Liver (tissue), 9 donors: ENCODE data around the gene XRCC1. TPM values are rescaled to one million over a fixed set of nuclear protein-coding genes. Genes with fewer than 3 reads are reported as not detected.

Experiments
- DNase-seq: peaks from one replicate; pipeline ENCODE4 v3.0.0-alpha.2; 2017; ENCODE audit warnings: low spot score
- H3K27ac ChIP-seq, 2 donors: one replicate each; pipeline ENCODE4 v1.7.0; 2013; ENCODE audit warnings: inconsistent platforms in 2 of 2, low read length in 2 of 2, control low read depth in 1 of 2, low read depth in 1 of 2, mild to moderate bottlenecking in 1 of 2
- H3K27me3 ChIP-seq, 4 donors: one replicate each; pipeline versions ENCODE4 v1.6.1 to v1.7.0; 2013; ENCODE audit warnings: low read length in 3 of 4, inconsistent platforms in 1 of 4, mild to moderate bottlenecking in 1 of 4, moderate library complexity in 1 of 4; ENCODE audit not compliant: control insufficient read depth in 4 of 4, insufficient read depth in 4 of 4
- H3K36me3 ChIP-seq, 4 donors: one replicate each; pipeline versions ENCODE4 v1.6.1 to v1.7.0; 2013; ENCODE audit warnings: low read length in 3 of 4, mild to moderate bottlenecking in 3 of 4, low read depth in 1 of 4, moderate library complexity in 1 of 4; ENCODE audit not compliant: control insufficient read depth in 4 of 4, insufficient read depth in 3 of 4
- H3K4me1 ChIP-seq, 4 donors: one replicate each; pipeline versions ENCODE4 v1.6.1 to v1.7.0; 2013; ENCODE audit warnings: low read length in 3 of 4, mild to moderate bottlenecking in 3 of 4, moderate library complexity in 1 of 4; ENCODE audit not compliant: control insufficient read depth in 4 of 4, insufficient read depth in 4 of 4
- H3K4me3 ChIP-seq, 3 donors: one replicate each; pipeline versions ENCODE4 v1.6.1 to v1.7.0; 2013; ENCODE audit warnings: low read length in 3 of 3, control low read depth in 1 of 3, low read depth in 1 of 3, mild to moderate bottlenecking in 1 of 3
- H3K9ac ChIP-seq, 2 donors: one replicate each; pipeline ENCODE4 v1.7.0; 2013; ENCODE audit warnings: low read length in 2 of 2, mild to moderate bottlenecking in 2 of 2, moderate library complexity in 2 of 2, control low read depth in 1 of 2, low read depth in 1 of 2
- H3K9me3 ChIP-seq, 4 donors: one replicate each; pipeline versions ENCODE4 v1.6.1 to v1.7.0; 2013; ENCODE audit warnings: low read length in 3 of 4; ENCODE audit not compliant: control insufficient read depth in 4 of 4
- ATF3 ChIP-seq: IDR thresholded peaks from 2 replicates; pipeline ENCODE4 v1.6.1; 2016; ENCODE audit warnings: antibody characterized with exemption
- EGR1 ChIP-seq, 2 donors: IDR thresholded peaks; 2 replicates each; pipeline ENCODE4 v1.6.1; 2016 to 2018; ENCODE audit warnings: antibody characterized with exemption in 2 of 2, low read depth in 2 of 2
- FOXA1 ChIP-seq: IDR thresholded peaks from 2 replicates; pipeline ENCODE4 v1.6.1; 2016; ENCODE audit warnings: antibody characterized with exemption
- FOXA2 ChIP-seq: IDR thresholded peaks from 2 replicates; pipeline ENCODE4 v1.6.1; 2016; ENCODE audit warnings: antibody characterized with exemption
- GABPA ChIP-seq, 2 donors: IDR thresholded peaks in 1 of 2; conservative IDR thresholded peaks in 1 of 2; 2 replicates each; pipeline ENCODE4 v1.6.1; 2016; ENCODE audit warnings: antibody characterized with exemption in 2 of 2, mild to moderate bottlenecking in 1 of 2, moderate library complexity in 1 of 2
- HNF4A ChIP-seq, 2 donors: conservative IDR thresholded peaks; 2 replicates each; pipeline ENCODE4 v1.6.1; 2016; ENCODE audit warnings: antibody characterized with exemption in 2 of 2, mild to moderate bottlenecking in 2 of 2
- HNF4G ChIP-seq: IDR thresholded peaks from 2 replicates; pipeline ENCODE4 v1.6.1; 2016; ENCODE audit warnings: antibody characterized with exemption
- JUND ChIP-seq, 2 donors: IDR thresholded peaks; 2 replicates each; pipeline ENCODE4 v1.6.1; 2016; ENCODE audit warnings: antibody characterized with exemption in 2 of 2
- MAX ChIP-seq: IDR thresholded peaks from 2 replicates; pipeline ENCODE4 v1.6.1; 2016; ENCODE audit warnings: antibody characterized with exemption
- NR2F2 ChIP-seq: IDR thresholded peaks from 2 replicates; pipeline ENCODE4 v1.6.1; 2016; ENCODE audit warnings: antibody characterized with exemption
- RAD21 ChIP-seq, 2 donors: IDR thresholded peaks; 2 replicates each; pipeline ENCODE4 v1.6.1; 2016; ENCODE audit warnings: antibody characterized with exemption in 2 of 2, mild to moderate bottlenecking in 2 of 2
- REST ChIP-seq: IDR thresholded peaks from 2 replicates; pipeline ENCODE4 v1.6.1; 2016; ENCODE audit warnings: antibody characterized with exemption, mild to moderate bottlenecking
- SP1 ChIP-seq: IDR thresholded peaks from 2 replicates; pipeline ENCODE4 v1.6.1; 2018; ENCODE audit warnings: antibody characterized with exemption, mild to moderate bottlenecking
- TAF1 ChIP-seq: conservative IDR thresholded peaks from 2 replicates; pipeline ENCODE4 v1.6.1; 2016; ENCODE audit warnings: antibody characterized with exemption, mild to moderate bottlenecking
- YY1 ChIP-seq: IDR thresholded peaks from 2 replicates; pipeline ENCODE4 v1.6.1; 2016; ENCODE audit warnings: antibody characterized with exemption, mild to moderate bottlenecking
- ZBTB33 ChIP-seq: IDR thresholded peaks from 2 replicates; pipeline ENCODE4 v1.6.1; 2016; ENCODE audit warnings: antibody characterized with exemption
- WGBS: extraction: QIAGEN DNeasy Blood & Tissue Kit; methylation state at CpG from one replicate; pipeline ENCODE4 v1.1.7; 2013; 5-methylcytosine and 5-hydroxymethylcytosine counted together
- polyA plus RNA-seq, 2 donors: library from polyadenylated mRNA; stranded (reverse) in 1 of 2; unstranded in 1 of 2; fragments of 200-250 nt in 1 of 2; fragments of >200 nt in 1 of 2; fragmentation: Nextera tagmentation in 1 of 2; extraction: Ambion mirVana in 1 of 2; gene quantifications; one replicate each; pipeline versions ENCODE4 v1.2.1 to v1.2.3, GENCODE V29; 2013 to 2015
- total RNA-seq, 2 donors: library from RNA; depleted of rRNA; stranded (reverse); fragments of >200 nt; gene quantifications; one replicate each; pipeline ENCODE4 v1.2.3, GENCODE V29; 2014
- donor health status: healthy.
- donor health status: healthy.
- donor health status: healthy.
- donor health status: healthy.
- donor health status: healthy.

The XRCC1 gene
- total and polyA plus RNA-seq, 4 donors = 3.6 to 9.8 (median 4.9) TPM

- H3K4me3 ChIP-seq = peak overlapping the region; percentile 57 to 84 (median 68)
- H3K27ac ChIP-seq = peak overlapping the region; percentile 92 to 98
- peaks cover 1 to 28% (median 20%) of the 10 kb centered on the region in 4 donors for H3K4me1 ChIP-seq
- H3K9me3 ChIP-seq = no peaks in the 10 kb centered on the region
- no peak for DNase-seq
- no peaks in the 10 kb centered on the region for H3K36me3 ChIP-seq
- TF ChIP-seq HNF4A (conservative IDR thresholded peaks at IDR 0.05) (peak; percentile 24 to 26), NR2F2 (peak; percentile 39), RAD21 (IDR thresholded peaks at IDR 0.05) (no peak)
- under 1% methylated on average over 16 of the region's 16 CpGs for WGBS
- no peaks in the 10 kb centered on the region for H3K27me3 ChIP-seq
- peak overlapping the region; percentile 0 to 74 for H3K9ac ChIP-seq
Measured at GRCh38 chr19:43532571-43532961, 42.8 kb downstream of the XRCC1 start.

GRCh38 chr19:43527860-43528622 lies 47.3 kb downstream of the XRCC1 start:
- Histone ChIP-seq H3K27me3 (no peaks in the 10 kb centered on the region), H3K36me3 (no peaks in the 10 kb centered on the region), H3K9ac (peak overlapping the region in 1 of 2 donors; percentile 41), H3K4me3 (peak overlapping the region in 1 of 3 donors; percentile 94), H3K9me3 (no peaks in the 10 kb centered on the region), H3K27ac (peak overlapping the region in 1 of 2 donors; percentile 2), H3K4me1 (peaks cover 1 to 43% (median 36%) of the 10 kb centered on the region in 4 donors)
- no peak for DNase-seq
- TF ChIP-seq TAF1 = no peak
- no peak for TF ChIP-seq NR2F2
- no peak for TF ChIP-seq HNF4A (conservative IDR thresholded peaks at IDR 0.05)
- no peak for TF ChIP-seq MAX
- no peak for TF ChIP-seq JUND (IDR thresholded peaks at IDR 0.05)
- no peak for TF ChIP-seq FOXA1
- TF ChIP-seq RAD21 (IDR thresholded peaks at IDR 0.05) = no peak
- TF ChIP-seq YY1 = no peak
- TF ChIP-seq GABPA (IDR thresholded peaks at IDR 0.05 in 1 of 2, conservative IDR thresholded peaks at IDR 0.05 in 1 of 2) = no peak
- TF ChIP-seq HNF4G = no peak
- TF ChIP-seq SP1 = no peak
- TF ChIP-seq REST = no peak
- no peak for TF ChIP-seq FOXA2
- no peak for TF ChIP-seq ZBTB33
- no peak for TF ChIP-seq EGR1 (IDR thresholded peaks at IDR 0.05; ENCODE audit: low read depth in 2 of 2)
- no peak for TF ChIP-seq ATF3
- WGBS = 27% methylated on average over 13 of the region's 13 CpGs
